COLO829 (cell line): Measurements from ENCODE around the gene MYH16.
"Not testable (repeated sequence)": the region's sequence is repeated elsewhere in the genome, so short reads cannot be mapped to it uniquely, and the experiment has no call there.

ENCODE experiments used
- DNase-seq: peaks from one replicate; pipeline ENCODE4 v3.0.0; 2012; ENCODE audit warnings: low spot score

MYH16 gene

GRCh38 chr7:99355098-99355497, 82.5 kb downstream of the MYH16 start:
- no peak for DNase-seq

- peak; percentile 98 for DNase-seq
These were observed 85.3 kb downstream of the MYH16 start for GRCh38 chr7:99357701-99358490.

DNA sequence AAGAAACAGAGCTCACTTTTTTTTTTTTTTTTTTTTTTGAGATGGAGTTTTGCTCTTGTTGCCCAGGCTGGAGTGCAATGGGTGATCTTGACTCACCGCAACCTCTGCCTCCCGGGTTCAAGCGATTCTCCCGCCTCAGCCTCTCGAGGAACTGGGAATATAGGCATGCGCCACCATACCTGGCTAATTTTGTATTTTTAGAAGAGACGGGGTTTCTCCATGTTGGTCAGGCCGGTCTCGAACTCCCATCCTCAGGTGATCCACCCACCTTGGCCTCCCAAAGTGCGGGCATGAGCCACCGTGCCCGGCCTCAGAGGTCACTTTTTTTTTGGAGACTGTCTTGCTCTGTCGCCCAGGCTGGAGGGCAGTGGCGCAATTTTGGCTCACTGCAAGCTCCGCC, 85.9 kb downstream of the MYH16 start:
- not testable (repeated sequence) for DNase-seq

DNA sequence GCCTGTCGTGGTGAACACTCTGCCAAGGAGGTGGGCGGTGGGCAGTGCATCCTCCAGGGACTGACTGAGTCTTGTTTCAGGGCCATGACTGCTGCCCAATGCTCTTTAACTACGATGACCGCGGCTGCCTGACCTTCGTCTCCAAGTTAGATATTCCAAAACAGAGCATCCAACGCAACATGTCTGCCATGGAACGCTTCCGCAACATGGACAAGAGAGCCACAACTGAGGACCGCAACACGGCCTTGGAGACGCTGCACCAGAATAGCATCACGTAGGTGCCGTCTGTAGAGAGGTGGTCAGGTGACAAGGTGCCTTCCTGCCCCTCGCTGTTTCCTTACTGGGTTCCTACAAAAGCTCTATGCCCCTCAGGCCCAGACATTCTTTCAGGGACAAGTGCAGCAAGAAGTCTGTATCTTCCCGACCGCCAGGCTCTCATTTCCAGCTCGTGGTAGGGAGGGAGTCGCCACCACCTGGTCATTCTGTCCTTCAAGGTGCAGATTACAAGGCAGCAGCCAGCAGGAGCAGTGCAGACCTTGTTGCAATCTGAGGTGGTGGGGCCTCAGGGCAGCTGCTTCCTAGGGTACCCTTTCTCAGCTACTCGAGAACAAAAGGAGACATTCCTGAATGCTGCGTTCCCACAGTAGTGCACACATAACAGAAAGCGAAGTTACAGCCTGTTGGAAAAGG, 87.0 kb downstream of the MYH16 start:
- no peak for DNase-seq
